Naive thymus-derived CD4-positive, alpha-beta T cell (primary cell): ENCODE data around the gene OSBPL8. TPM values are rescaled to one million over a fixed set of nuclear protein-coding genes. Genes with fewer than 3 reads are reported as not detected.

Experiments
- ATAC-seq: fragments of 150-1000 bp; cut with Tn5 transposase; 2 replicates; pipeline ENCODE4 v1.10.0; 2021; ENCODE audit warnings: mild to moderate bottlenecking, moderate library complexity
- CTCF ChIA-PET: fragments of 350-600 bp; sonication (Branson Sonifier 250); formaldehyde crosslinking; loops from one replicate; lab custom pipeline; 2021; ENCODE audit warnings: antibody characterized with exemption; lab: Charles Lee
- POLR2A ChIA-PET: fragments of 350-600 bp; sonication (Branson Sonifier 250); formaldehyde crosslinking; loops from one replicate; lab custom pipeline; 2021; ENCODE audit warnings: antibody characterized with exemption, inconsistent platforms; lab: Charles Lee
- DNase-seq, 9 donors: peaks; one replicate each; pipeline versions ENCODE4 v3.0.0 to v3.0.0-alpha.2; 2020 to 2022; ENCODE audit warnings: mixed read lengths in 1 of 9
- H3K27ac ChIP-seq: one replicate; pipeline ENCODE4 v1.7.0; 2013; ENCODE audit warnings: mild to moderate bottlenecking, low read depth, low read length, moderate library complexity
- H3K27me3 ChIP-seq, 2 donors: one replicate each; pipeline ENCODE4 v1.7.0; 2013; ENCODE audit warnings: low read length in 2 of 2, mild to moderate bottlenecking in 2 of 2, moderate library complexity in 2 of 2; ENCODE audit not compliant: control insufficient read depth in 2 of 2, insufficient read depth in 2 of 2
- H3K36me3 ChIP-seq, 3 experiments: 1 replicate in 2 of 3; 2 replicates in 1 of 3; pipeline ENCODE4 v1.7.0; 2013; ENCODE audit warnings: low read length in 3 of 3, mild to moderate bottlenecking in 3 of 3, moderate library complexity in 1 of 3; ENCODE audit not compliant: insufficient read depth in 3 of 3, control insufficient read depth in 2 of 3
- H3K4me1 ChIP-seq, 2 donors: one replicate each; pipeline ENCODE4 v1.7.0; 2013; ENCODE audit warnings: low read length in 2 of 2, mild to moderate bottlenecking in 2 of 2, moderate library complexity in 1 of 2; ENCODE audit not compliant: control insufficient read depth in 2 of 2, insufficient read depth in 2 of 2
- H3K4me3 ChIP-seq: 2 replicates; pipeline ENCODE4 v1.7.0; 2013; ENCODE audit warnings: mild to moderate bottlenecking, low read length
- H3K9me3 ChIP-seq, 3 experiments: 1 replicate in 2 of 3; 2 replicates in 1 of 3; pipeline ENCODE4 v1.7.0; 2013; ENCODE audit warnings: low read length in 3 of 3; ENCODE audit not compliant: control insufficient read depth in 2 of 3
- H3K27ac Mint-ChIP-seq, 9 donors: one replicate each; pipeline ENCODE4 v1.8.0; 2020 to 2022; ENCODE audit warnings: mixed read lengths in 9 of 9, mild to moderate bottlenecking in 8 of 9, moderate library complexity in 5 of 9, inconsistent platforms in 2 of 9
- H3K27me3 Mint-ChIP-seq, 5 donors: one replicate each; pipeline ENCODE4 v1.8.0; 2021 to 2022; ENCODE audit warnings: mixed read lengths in 5 of 5, mild to moderate bottlenecking in 1 of 5
- H3K36me3 Mint-ChIP-seq, 5 donors: one replicate each; pipeline ENCODE4 v1.8.0; 2020 to 2022; ENCODE audit warnings: mixed read lengths in 5 of 5, mild to moderate bottlenecking in 3 of 5, inconsistent platforms in 1 of 5
- H3K4me1 Mint-ChIP-seq, 7 donors: one replicate each; pipeline ENCODE4 v1.8.0; 2020 to 2022; ENCODE audit warnings: mixed read lengths in 7 of 7, mild to moderate bottlenecking in 3 of 7, inconsistent platforms in 1 of 7
- H3K4me3 Mint-ChIP-seq, 10 donors: one replicate each; pipeline ENCODE4 v1.8.0; 2020 to 2022; ENCODE audit warnings: mild to moderate bottlenecking in 10 of 10, mixed read lengths in 10 of 10, moderate library complexity in 6 of 10, inconsistent platforms in 2 of 10
- H3K9me3 Mint-ChIP-seq, 11 donors: one replicate each; pipeline ENCODE4 v1.8.0; 2020 to 2022; ENCODE audit warnings: mixed read lengths in 11 of 11, mild to moderate bottlenecking in 4 of 11, inconsistent platforms in 1 of 11, moderate library complexity in 1 of 11
- intact Hi-C, 2 donors: fragments of 100-400 bp; cut with micrococcal nuclease; formaldehyde crosslinking; loops; one replicate each; pipeline ENCODE4 v1.15.1; 2023
- polyA plus RNA-seq, 2 donors: library from polyadenylated mRNA; unstranded; fragments of 300-500 nt; fragmentation: Illumina TruSeq; gene quantifications; one replicate each; pipeline ENCODE4 v1.2.3, GENCODE V29; 2021
- total RNA-seq, 6 experiments: library from RNA in 5 of 6; stranded (reverse) in 5 of 6; gene quantifications; 1 replicate in 5 of 6; 2 replicates in 1 of 6; pipeline ENCODE4 v1.2.3 and lab custom pipeline; 2021 to 2026

OSBPL8 gene
- total and polyA plus RNA-seq, 7 experiments from 2014 or later = 113 to 157 (median 122) TPM

GRCh38 chr12:76464631-76465166, 94.9 kb downstream of the OSBPL8 start:
- Mint-ChIP-seq H3K4me3 (no peak overlapping the region), H3K27me3 (no peaks in the 10 kb centered on the region), H3K27ac (peak overlapping the region in 4 of 9 donors; percentile 2 to 77 (median 18)), H3K36me3 (peaks cover 0 to 7% (median 0%) of the 10 kb centered on the region in 5 donors), H3K9me3 (no peaks in the 10 kb centered on the region), H3K4me1 (peaks cover 9 to 56% (median 42%) of the 10 kb centered on the region in 7 donors)
- ChIA-PET POLR2A (no interaction called here), CTCF (no interaction called here)
- no peak overlapping the region for H3K27ac ChIP-seq
- H3K4me3 ChIP-seq = no peak overlapping the region
- no peaks in the 10 kb centered on the region for H3K36me3 ChIP-seq
- no peaks in the 10 kb centered on the region for H3K27me3 ChIP-seq
- no peaks in the 10 kb centered on the region for H3K4me1 ChIP-seq
- no peak for DNase-seq
- intact Hi-C loops = no loop called here
- ATAC-seq = no peak
- no peaks in the 10 kb centered on the region for H3K9me3 ChIP-seq

- no peaks in the 10 kb centered on the region for H3K4me1 ChIP-seq
- H3K4me3 Mint-ChIP-seq = no peak overlapping the region
- no peak for ATAC-seq
- H3K4me3 ChIP-seq = no peak overlapping the region
- ChIA-PET POLR2A (interaction anchor here (0.5 kb wide), 1 partner anchor 83 kb away, joined by 3 read pairs; no protein-coding TSS in a partner anchor), CTCF (no interaction called here)
- no peak for DNase-seq
- peaks cover 9 to 59% (median 52%) of the 10 kb centered on the region in 7 donors for H3K4me1 Mint-ChIP-seq
- H3K27ac Mint-ChIP-seq = peak overlapping the region in 7 of 9 donors; percentile 2 to 72 (median 49)
- peaks cover 0 to 7% (median 0%) of the 10 kb centered on the region in 5 donors for H3K36me3 Mint-ChIP-seq
- H3K9me3 ChIP-seq = no peaks in the 10 kb centered on the region
- no peaks in the 10 kb centered on the region for H3K36me3 ChIP-seq
- no peaks in the 10 kb centered on the region for H3K9me3 Mint-ChIP-seq
- intact Hi-C loops = no loop called here
- H3K27me3 Mint-ChIP-seq = no peaks in the 10 kb centered on the region
- no peaks in the 10 kb centered on the region for H3K27me3 ChIP-seq
- H3K27ac ChIP-seq = no peak overlapping the region
Observed at GRCh38 chr12:76462668-76463224, 96.8 kb downstream of the OSBPL8 start.

- no peaks in the 10 kb centered on the region for H3K36me3 ChIP-seq
- Mint-ChIP-seq H3K4me3 (no peak overlapping the region), H3K9me3 (no peaks in the 10 kb centered on the region), H3K27me3 (no peaks in the 10 kb centered on the region), H3K4me1 (peaks cover 13 to 73% (median 57%) of the 10 kb centered on the region in 7 donors), H3K36me3 (peaks cover 0 to 3% (median 0%) of the 10 kb centered on the region in 5 donors), H3K27ac (peak overlapping the region in 8 of 9 donors; percentile 35 to 88 (median 72))
- intact Hi-C loops = no loop called here
- H3K27ac ChIP-seq = no peak overlapping the region
- H3K27me3 ChIP-seq = no peaks in the 10 kb centered on the region
- H3K4me1 ChIP-seq = peaks cover 11 to 13% of the 10 kb centered on the region in 2 donors
- ChIA-PET CTCF (no interaction called here), POLR2A (no interaction called here)
- no peaks in the 10 kb centered on the region for H3K9me3 ChIP-seq
- ATAC-seq = no peak
- no peak overlapping the region for H3K4me3 ChIP-seq
- DNase-seq = no peak
Observed at GRCh38 chr12:76460807-76461206, 98.8 kb downstream of the OSBPL8 start.

GRCh38 chr12:76457818-76458217, 101.8 kb downstream of the OSBPL8 start:
- Mint-ChIP-seq H3K4me3 (no peak overlapping the region), H3K9me3 (no peaks in the 10 kb centered on the region), H3K27ac (peak overlapping the region in 6 of 9 donors; percentile 24 to 72 (median 56)), H3K4me1 (peaks cover 14 to 68% (median 50%) of the 10 kb centered on the region in 7 donors), H3K27me3 (no peaks in the 10 kb centered on the region), H3K36me3 (peaks cover 0 to 5% (median 0%) of the 10 kb centered on the region in 5 donors)
- no peak overlapping the region for H3K27ac ChIP-seq
- peaks cover 14 to 16% of the 10 kb centered on the region in 2 donors for H3K4me1 ChIP-seq
- H3K4me3 ChIP-seq = no peak overlapping the region
- ATAC-seq = no peak
- DNase-seq = no peak
- ChIA-PET POLR2A (no interaction called here), CTCF (no interaction called here)
- H3K9me3 ChIP-seq = no peaks in the 10 kb centered on the region
- H3K36me3 ChIP-seq = no peaks in the 10 kb centered on the region
- intact Hi-C loops = loop anchor here (5.0 to 10.0 kb wide), 7 partner anchors 53 to 1126 kb away; partner anchors contain the start of genes BBS10 (in 1 of the 2), CAPS2 (in 1 of the 2), GLIPR1L1 (in 1 of the 2) and KRR1 (in 1 of the 2)
- H3K27me3 ChIP-seq = no peaks in the 10 kb centered on the region

GRCh38 chr12:76457010-76457409, 102.6 kb downstream of the OSBPL8 start:
- peak overlapping the region in 8 of 9 donors; percentile 59 to 84 (median 74) for H3K27ac Mint-ChIP-seq
- H3K27ac ChIP-seq = no peak overlapping the region
- H3K36me3 Mint-ChIP-seq = peaks cover 0 to 13% (median 6%) of the 10 kb centered on the region in 5 donors
- no peak overlapping the region for H3K4me3 ChIP-seq
- peak overlapping the region in 7 of 10 donors; percentile 5 to 60 (median 53) for H3K4me3 Mint-ChIP-seq
- peaks cover 14 to 16% of the 10 kb centered on the region in 2 donors for H3K4me1 ChIP-seq
- DNase-seq = peak in 3 of 9 donors; percentile 8 to 37 (median 15)
- no peaks in the 10 kb centered on the region for H3K36me3 ChIP-seq
- no peaks in the 10 kb centered on the region for H3K27me3 Mint-ChIP-seq
- no peaks in the 10 kb centered on the region for H3K27me3 ChIP-seq
- intact Hi-C loops = loop anchor here (5.0 to 10.0 kb wide), 7 partner anchors 52 to 1125 kb away; partner anchors contain the start of genes BBS10 (in 1 of the 2), CAPS2 (in 1 of the 2), GLIPR1L1 (in 1 of the 2) and KRR1 (in 1 of the 2)
- H3K9me3 Mint-ChIP-seq = no peaks in the 10 kb centered on the region
- peaks cover 11 to 68% (median 45%) of the 10 kb centered on the region in 7 donors for H3K4me1 Mint-ChIP-seq
- ATAC-seq = peak; percentile 48
- ChIA-PET CTCF (interaction anchor here (1.2 to 2.4 kb wide), 3 partner anchors 11 to 336 kb away, joined by 4 to 18 read pairs (median 7); partner anchors contain the start of gene OSBPL8), POLR2A (interaction anchor here (1.5 to 1.8 kb wide), 2 partner anchors 12 to 102 kb away, joined by 5 to 11 read pairs; partner anchors contain the start of gene OSBPL8)
- no peaks in the 10 kb centered on the region for H3K9me3 ChIP-seq

GRCh38 chr12:76455582-76456345, 103.8 kb downstream of the OSBPL8 start:
- peaks cover 14 to 16% of the 10 kb centered on the region in 2 donors for H3K4me1 ChIP-seq
- no peaks in the 10 kb centered on the region for H3K27me3 Mint-ChIP-seq
- POLR2A ChIA-PET = interaction anchor here (0.6 to 1.8 kb wide), 3 partner anchors 13 to 297 kb away, joined by 5 to 11 read pairs (median 6); partner anchors contain the start of gene OSBPL8
- peaks cover 0 to 2% (median 0%) of the 10 kb centered on the region in 3 experiments for H3K36me3 ChIP-seq
- peak in 6 of 9 donors; percentile 15 to 49 (median 38) for DNase-seq
- ATAC-seq = peak; percentile 78
- H3K4me3 ChIP-seq = no peak overlapping the region
- peaks cover 0 to 14% (median 6%) of the 10 kb centered on the region in 5 donors for H3K36me3 Mint-ChIP-seq
- no peaks in the 10 kb centered on the region for H3K27me3 ChIP-seq
- H3K9me3 Mint-ChIP-seq = no peaks in the 10 kb centered on the region
- H3K27ac ChIP-seq = no peak overlapping the region
- intact Hi-C loops = loop anchor here (1.0 to 10.0 kb wide), 12 partner anchors 51 to 1123 kb away; partner anchors contain the start of genes BBS10 (in 1 of the 2), CAPS2 (in 1 of the 2), GLIPR1L1 (in 1 of the 2) and KRR1 (in 1 of the 2)
- CTCF ChIA-PET = interaction anchor here (0.6 to 2.4 kb wide), 6 partner anchors 12 to 337 kb away, joined by 4 to 18 read pairs (median 6); partner anchors contain the start of gene OSBPL8
- H3K27ac Mint-ChIP-seq = peak overlapping the region in 3 of 9 donors; percentile 36 to 65 (median 46)
- peaks cover 10 to 58% (median 37%) of the 10 kb centered on the region in 7 donors for H3K4me1 Mint-ChIP-seq
- H3K4me3 Mint-ChIP-seq = peak overlapping the region in 1 of 10 donors; percentile 38
- H3K9me3 ChIP-seq = no peaks in the 10 kb centered on the region
